WI38 (cell line): ENCODE data around the gene GRM6.

Experiments
- H3K4me3 ChIP-seq: 2 replicates; pipeline ENCODE4 v1.5.1; 2011; ENCODE audit warnings: low read depth, mild to moderate bottlenecking, control low read depth, low read length
- CTCF ChIP-seq: IDR thresholded peaks from 2 replicates; pipeline ENCODE4 v1.5.1; 2012; ENCODE audit warnings: low read depth, mild to moderate bottlenecking, control low read depth, low read length

The GRM6 gene

GRCh38 chr5:178991190-178992145 is 3.7 kb downstream of the GRM6 start:
- no peak for TF ChIP-seq CTCF
- H3K4me3 ChIP-seq: no peak overlapping the region

GRCh38 chr5:178990491-178990890 is 4.6 kb downstream of the GRM6 start:
- H3K4me3 ChIP-seq: no peak overlapping the region

GRCh38 chr5:178989311-178989710 is 5.8 kb downstream of the GRM6 start:
- TF ChIP-seq CTCF: no peak

More at GRCh38 chr5:178990491-178990890, 4.6 kb downstream of the GRM6 start:
- no peak for TF ChIP-seq CTCF

GRCh38 chr5:178988436-178989220 is 6.5 kb downstream of the GRM6 start:
- TF ChIP-seq CTCF: no peak
- H3K4me3 ChIP-seq: no peak overlapping the region

More at GRCh38 chr5:178989311-178989710, 5.8 kb downstream of the GRM6 start:
- no peak overlapping the region for H3K4me3 ChIP-seq

- no peak for TF ChIP-seq CTCF
Observed at GRCh38 chr5:178986326-178986960, 8.7 kb downstream of the GRM6 start.

GRCh38 chr5:178984145-178985072 is 10.7 kb downstream of the GRM6 start:
- no peak for TF ChIP-seq CTCF

More at GRCh38 chr5:178986326-178986960, 8.7 kb downstream of the GRM6 start:
- H3K4me3 ChIP-seq: no peak overlapping the region

More at GRCh38 chr5:178984145-178985072, 10.7 kb downstream of the GRM6 start:
- no peak overlapping the region for H3K4me3 ChIP-seq
